HUES6 (cell line): ENCODE results near the gene TBC1D13.
"Not testable (repeated sequence)": the region's sequence is repeated elsewhere in the genome, so short reads cannot be mapped to it uniquely, and the experiment has no call there.

ENCODE experiments used
- H3K27ac ChIP-seq: 2 replicates; pipeline ENCODE4 v1.7.0; 2013; ENCODE audit warnings: low read depth, mild to moderate bottlenecking, low read length, inconsistent platforms
- H3K27me3 ChIP-seq: 2 replicates; pipeline ENCODE4 v1.6.1; 2013; ENCODE audit warnings: low read length; ENCODE audit not compliant: control insufficient read depth, insufficient read depth
- H3K36me3 ChIP-seq: 2 replicates; pipeline ENCODE4 v1.6.1; 2013; ENCODE audit warnings: low read length; ENCODE audit not compliant: control insufficient read depth, insufficient read depth
- H3K4me1 ChIP-seq: 2 replicates; pipeline ENCODE4 v1.6.1; 2013; ENCODE audit warnings: low read length; ENCODE audit not compliant: control insufficient read depth, insufficient read depth
- H3K4me3 ChIP-seq: 2 replicates; pipeline ENCODE4 v1.5.1; 2013; ENCODE audit warnings: low read depth, low read length
- H3K9ac ChIP-seq: one replicate; pipeline ENCODE4 v1.6.1; 2013; ENCODE audit warnings: mild to moderate bottlenecking, low read length
- H3K9me3 ChIP-seq: 2 replicates; pipeline ENCODE4 v1.6.1; 2013; ENCODE audit warnings: low read depth, low read length; ENCODE audit not compliant: control insufficient read depth, insufficient read depth

Gene TBC1D13

GRCh38 chr9:128835246-128836210 lies 48.5 kb downstream of the TBC1D13 start:
- Histone ChIP-seq H3K4me1 (no peaks in the 10 kb centered on the region), H3K27me3 (no peaks in the 10 kb centered on the region), H3K27ac (no peak overlapping the region), H3K36me3 (peaks cover 54% of the 10 kb centered on the region), H3K9ac (no peak overlapping the region), H3K4me3 (no peak overlapping the region), H3K9me3 (no peaks in the 10 kb centered on the region)

GRCh38 chr9:128836509-128837145 lies 49.6 kb downstream of the TBC1D13 start:
- Histone ChIP-seq H3K4me1 (no peaks in the 10 kb centered on the region), H3K27ac (no peak overlapping the region), H3K9me3 (no peaks in the 10 kb centered on the region), H3K9ac (no peak overlapping the region), H3K27me3 (no peaks in the 10 kb centered on the region), H3K36me3 (peaks cover 59% of the 10 kb centered on the region), H3K4me3 (no peak overlapping the region)

GRCh38 chr9:128838338-128838737 lies 51.3 kb downstream of the TBC1D13 start:
- no peaks in the 10 kb centered on the region for H3K27me3 ChIP-seq
- peaks cover 58% of the 10 kb centered on the region for H3K36me3 ChIP-seq
- no peak overlapping the region for H3K4me3 ChIP-seq
- no peaks in the 10 kb centered on the region for H3K9me3 ChIP-seq
- H3K27ac ChIP-seq: no peak overlapping the region
- H3K4me1 ChIP-seq: no peaks in the 10 kb centered on the region
- H3K9ac ChIP-seq: no peak overlapping the region

- Histone ChIP-seq H3K27ac (no peak overlapping the region), H3K4me3 (no peak overlapping the region), H3K9me3 (no peaks in the 10 kb centered on the region), H3K9ac (no peak overlapping the region), H3K4me1 (peaks cover 4% of the 10 kb centered on the region; the same call in 1 of the 2 replicates), H3K27me3 (no peaks in the 10 kb centered on the region), H3K36me3 (peaks cover 43% of the 10 kb centered on the region)
Observed at GRCh38 chr9:128840524-128840923, 53.5 kb downstream of the TBC1D13 start.

GRCh38 chr9:128841694-128842492 lies 54.8 kb downstream of the TBC1D13 start:
- Histone ChIP-seq H3K9me3 (no peaks in the 10 kb centered on the region), H3K9ac (no peak overlapping the region), H3K27ac (no peak overlapping the region), H3K4me3 (no peak overlapping the region), H3K27me3 (no peaks in the 10 kb centered on the region), H3K36me3 (peaks cover 33% of the 10 kb centered on the region), H3K4me1 (peaks cover 7% of the 10 kb centered on the region; the same call in 1 of the 2 replicates)

- peaks cover 25% of the 10 kb centered on the region for H3K36me3 ChIP-seq
- not testable (repeated sequence) for H3K4me3 ChIP-seq, H3K4me1 ChIP-seq
Observed at GRCh38 chr9:128843171-128843570, 56.1 kb downstream of the TBC1D13 start.

GRCh38 chr9:128845186-128845931 lies 58.3 kb downstream of the TBC1D13 start:
- peaks cover 14% of the 10 kb centered on the region; the same call in 1 of the 2 replicates for H3K9me3 ChIP-seq
- no peaks in the 10 kb centered on the region for H3K27me3 ChIP-seq
- peaks cover 7% of the 10 kb centered on the region; the same call in 1 of the 2 replicates for H3K4me1 ChIP-seq
- no peak overlapping the region for H3K27ac ChIP-seq
- no peak overlapping the region for H3K9ac ChIP-seq
- no peak overlapping the region for H3K4me3 ChIP-seq
- peaks cover 18% of the 10 kb centered on the region for H3K36me3 ChIP-seq

More at GRCh38 chr9:128843171-128843570, 56.1 kb downstream of the TBC1D13 start:
- not testable (repeated sequence) for H3K27me3 ChIP-seq, H3K9me3 ChIP-seq, H3K9ac ChIP-seq, H3K27ac ChIP-seq

GRCh38 chr9:128846680-128847030 lies 59.6 kb downstream of the TBC1D13 start:
- H3K4me1 ChIP-seq: peaks cover 7% of the 10 kb centered on the region; the same call in 1 of the 2 replicates
- no peak overlapping the region for H3K27ac ChIP-seq
- no peak overlapping the region for H3K4me3 ChIP-seq
- H3K9me3 ChIP-seq: peaks cover 19% of the 10 kb centered on the region; the same call in 1 of the 2 replicates
- peaks cover 15% of the 10 kb centered on the region for H3K36me3 ChIP-seq
- H3K9ac ChIP-seq: no peak overlapping the region
- no peaks in the 10 kb centered on the region for H3K27me3 ChIP-seq

- Histone ChIP-seq H3K4me3 (no peak overlapping the region), H3K36me3 (peaks cover 7% of the 10 kb centered on the region; the same call in 1 of the 2 replicates), H3K9me3 (peaks cover 21% of the 10 kb centered on the region; the same call in 1 of the 2 replicates), H3K9ac (no peak overlapping the region), H3K27me3 (no peaks in the 10 kb centered on the region), H3K27ac (no peak overlapping the region), H3K4me1 (peaks cover 7% of the 10 kb centered on the region; the same call in 1 of the 2 replicates)
Observed at GRCh38 chr9:128847803-128848202, 60.8 kb downstream of the TBC1D13 start.

- not testable (repeated sequence) for H3K9ac ChIP-seq, H3K4me3 ChIP-seq, H3K4me1 ChIP-seq, H3K27me3 ChIP-seq, H3K36me3 ChIP-seq, H3K27ac ChIP-seq
- peaks cover 21% of the 10 kb centered on the region; the same call in 1 of the 2 replicates for H3K9me3 ChIP-seq
Observed at GRCh38 chr9:128851024-128851423, 64.0 kb downstream of the TBC1D13 start.
